ENCODE measurements around the gene FBXL22.

Gene FBXL22

DNA sequence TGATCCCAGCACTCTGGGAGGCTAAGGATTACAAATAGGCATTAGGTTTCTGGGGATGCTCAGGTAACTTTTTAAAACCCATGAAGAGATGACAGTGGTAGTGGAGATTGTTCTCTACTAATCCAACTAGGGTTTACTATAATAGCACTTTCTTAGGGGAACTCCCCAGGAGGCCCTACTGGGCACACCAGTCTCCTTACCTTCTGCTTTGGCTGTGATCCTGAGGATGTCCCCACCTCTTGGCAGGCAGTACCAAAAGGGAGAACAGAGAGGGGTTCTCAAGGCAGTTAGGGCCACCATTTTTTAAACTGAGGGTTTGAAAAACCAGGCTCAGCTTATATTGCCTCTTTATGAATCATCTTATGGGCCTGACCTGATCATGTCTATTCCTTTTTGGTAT, 15.0 kb upstream of the FBXL22 start:
- DNase-seq = no peak
- H3K4me3 ChIP-seq (ENCODE audit: low read depth, low read length) = no peak overlapping the region
- H3K36me3 ChIP-seq (replicated peaks) = no peaks in the 10 kb centered on the region
- no peaks in the 10 kb centered on the region for H3K27me3 ChIP-seq (replicated peaks)
- TF ChIP-seq, protein P1, sequence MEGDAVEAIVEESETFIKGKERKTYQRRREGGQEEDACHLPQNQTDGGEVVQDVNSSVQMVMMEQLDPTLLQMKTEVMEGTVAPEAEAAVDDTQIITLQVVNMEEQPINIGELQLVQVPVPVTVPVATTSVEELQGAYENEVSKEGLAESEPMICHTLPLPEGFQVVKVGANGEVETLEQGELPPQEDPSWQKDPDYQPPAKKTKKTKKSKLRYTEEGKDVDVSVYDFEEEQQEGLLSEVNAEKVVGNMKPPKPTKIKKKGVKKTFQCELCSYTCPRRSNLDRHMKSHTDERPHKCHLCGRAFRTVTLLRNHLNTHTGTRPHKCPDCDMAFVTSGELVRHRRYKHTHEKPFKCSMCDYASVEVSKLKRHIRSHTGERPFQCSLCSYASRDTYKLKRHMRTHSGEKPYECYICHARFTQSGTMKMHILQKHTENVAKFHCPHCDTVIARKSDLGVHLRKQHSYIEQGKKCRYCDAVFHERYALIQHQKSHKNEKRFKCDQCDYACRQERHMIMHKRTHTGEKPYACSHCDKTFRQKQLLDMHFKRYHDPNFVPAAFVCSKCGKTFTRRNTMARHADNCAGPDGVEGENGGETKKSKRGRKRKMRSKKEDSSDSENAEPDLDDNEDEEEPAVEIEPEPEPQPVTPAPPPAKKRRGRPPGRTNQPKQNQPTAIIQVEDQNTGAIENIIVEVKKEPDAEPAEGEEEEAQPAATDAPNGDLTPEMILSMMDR (IDR thresholded peaks at IDR 0.05; ENCODE audit: low read depth, low read length, missing control alignments) = no peak
- in situ Hi-C loops (cut with HindIII; ENCODE audit: low pct_ligation_motif_present, low sequenced_read_pairs) = no loop called here
- H3K27ac ChIP-seq = no peak overlapping the region

GRCh38 chr15:63582718-63583426, 14.3 kb upstream of the FBXL22 start:
- in situ Hi-C loops (cut with HindIII; ENCODE audit: low pct_ligation_motif_present, low sequenced_read_pairs) = no loop called here
- H3K27ac ChIP-seq = peak overlapping the region; percentile 2
- TF ChIP-seq, protein P1 (IDR thresholded peaks at IDR 0.05; ENCODE audit: low read depth, low read length, missing control alignments) = no peak
- H3K27me3 ChIP-seq (replicated peaks) = no peaks in the 10 kb centered on the region
- peak; percentile 92 for DNase-seq
- no peak overlapping the region for H3K4me3 ChIP-seq (ENCODE audit: low read depth, low read length)
- no peaks in the 10 kb centered on the region for H3K36me3 ChIP-seq (replicated peaks)

DNA sequence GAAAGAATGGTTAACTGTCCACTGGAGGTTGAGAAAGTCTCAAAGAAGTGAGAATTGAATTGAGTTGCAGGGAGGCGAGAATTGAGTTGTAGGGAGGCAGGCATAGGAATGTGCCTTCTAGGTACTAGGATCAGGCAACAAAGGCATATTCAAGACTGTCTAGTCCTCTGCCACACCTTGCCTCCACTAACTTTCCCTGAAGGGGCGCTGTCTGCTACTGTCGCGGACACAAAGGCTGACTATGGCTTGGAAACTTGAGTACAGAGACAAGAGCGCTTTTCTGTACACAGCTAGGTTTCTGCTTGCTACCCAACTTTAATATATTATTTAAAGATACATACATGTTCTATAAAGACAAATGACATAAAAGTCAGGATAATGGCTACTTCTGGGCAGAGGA, 10.4 kb upstream of the FBXL22 start:
- TF ChIP-seq, protein P1 (IDR thresholded peaks at IDR 0.05; ENCODE audit: low read depth, low read length, missing control alignments) = no peak
- DNase-seq = no peak
- in situ Hi-C loops (cut with HindIII; ENCODE audit: low pct_ligation_motif_present, low sequenced_read_pairs) = no loop called here
- Histone ChIP-seq H3K36me3 (replicated peaks) (peaks cover 28% of the 10 kb centered on the region), H3K27ac (no peak overlapping the region), H3K27me3 (replicated peaks) (no peaks in the 10 kb centered on the region), H3K4me3 (ENCODE audit: low read depth, low read length) (no peak overlapping the region)

- in situ Hi-C loops (cut with HindIII; ENCODE audit: low pct_ligation_motif_present, low sequenced_read_pairs) = no loop called here
- no peaks in the 10 kb centered on the region for H3K27me3 ChIP-seq (replicated peaks)
- peaks cover 28% of the 10 kb centered on the region for H3K36me3 ChIP-seq (replicated peaks)
- no peak for DNase-seq
- no peak overlapping the region for H3K27ac ChIP-seq
- TF ChIP-seq, protein P1 (IDR thresholded peaks at IDR 0.05; ENCODE audit: low read depth, low read length, missing control alignments) = no peak
- no peak overlapping the region for H3K4me3 ChIP-seq (ENCODE audit: low read depth, low read length)
These were observed 9.7 kb upstream of the FBXL22 start for GRCh38 chr15:63587527-63587926.

DNA sequence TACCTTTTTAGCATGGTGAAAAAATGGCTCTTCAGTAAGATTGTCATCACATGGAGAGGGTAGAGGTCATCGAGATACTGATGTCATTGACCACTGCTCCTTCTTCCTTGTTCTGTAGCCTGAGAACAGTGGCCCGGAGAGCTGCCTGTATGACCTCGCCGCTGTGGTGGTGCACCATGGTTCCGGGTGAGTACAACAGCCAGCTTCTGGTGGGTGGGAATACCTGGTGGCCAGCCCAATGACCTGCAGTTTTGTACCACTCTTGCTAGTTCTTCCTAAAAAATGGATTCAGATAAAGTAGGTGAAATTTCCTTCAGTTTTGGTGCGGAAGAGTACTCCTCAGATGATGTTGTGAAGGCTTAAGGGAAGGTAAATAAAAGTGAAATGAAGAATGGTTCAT, 8.4 kb upstream of the FBXL22 start:
- Histone ChIP-seq H3K27me3 (replicated peaks) (no peaks in the 10 kb centered on the region), H3K27ac (no peak overlapping the region), H3K4me3 (ENCODE audit: low read depth, low read length) (no peak overlapping the region), H3K36me3 (replicated peaks) (peaks cover 32% of the 10 kb centered on the region)
- DNase-seq = no peak
- in situ Hi-C loops (cut with HindIII; ENCODE audit: low pct_ligation_motif_present, low sequenced_read_pairs) = no loop called here
- TF ChIP-seq, protein P1 (IDR thresholded peaks at IDR 0.05; ENCODE audit: low read depth, low read length, missing control alignments) = no peak
